ENCODE data around the gene IGFBP5.

IGFBP5 gene

GRCh38 chr2:216676630-216677029 lies 18.7 kb downstream of the IGFBP5 start:
- DNase-seq (no peak), ATAC-seq (replicated peaks) (no peak)
- H3K4me1 Mint-ChIP-seq (ENCODE audit: low read depth in 2 of 2), result no peaks in the 10 kb centered on the region
- H3K27me3 Mint-ChIP-seq, result peaks cover 36 to 74% of the 10 kb centered on the region in 2 donors
- no peaks in the 10 kb centered on the region for H3K9me3 Mint-ChIP-seq
- H3K36me3 Mint-ChIP-seq (ENCODE audit: insufficient read depth), result peaks cover 6% of the 10 kb centered on the region
- H3K27ac Mint-ChIP-seq, result no peak overlapping the region
- H3K4me3 Mint-ChIP-seq, result no peak overlapping the region

DNA sequence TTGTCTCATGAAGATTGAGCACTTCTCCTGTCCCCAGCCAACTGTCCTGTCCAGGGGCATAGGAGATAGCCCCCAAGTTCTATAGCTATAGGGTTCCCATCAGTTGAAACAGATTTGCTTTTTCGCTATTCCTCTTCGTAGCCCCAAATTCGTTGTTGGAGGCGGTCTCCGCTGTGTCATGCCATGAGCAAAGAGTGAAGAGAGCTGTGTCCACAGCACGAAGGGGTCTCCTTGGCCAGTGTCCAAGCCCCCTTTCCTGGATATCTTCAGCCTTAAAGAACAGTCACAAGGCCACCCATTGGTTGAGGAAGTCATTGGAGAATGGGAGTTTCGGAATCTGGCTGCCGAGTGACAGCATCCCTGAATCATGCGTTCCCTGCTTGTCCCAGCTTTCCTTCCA lies 21.0 kb downstream of the IGFBP5 start:
- no peak overlapping the region for H3K27ac Mint-ChIP-seq
- DNase-seq (no peak), ATAC-seq (replicated peaks) (no peak)
- no peaks in the 10 kb centered on the region for H3K9me3 Mint-ChIP-seq
- H3K36me3 Mint-ChIP-seq (ENCODE audit: insufficient read depth), result peaks cover 3% of the 10 kb centered on the region
- H3K4me3 Mint-ChIP-seq, result no peak overlapping the region
- no peaks in the 10 kb centered on the region for H3K4me1 Mint-ChIP-seq (ENCODE audit: low read depth in 2 of 2)
- H3K27me3 Mint-ChIP-seq, result peaks cover 36 to 73% of the 10 kb centered on the region in 2 donors

- no peaks in the 10 kb centered on the region for H3K9me3 Mint-ChIP-seq
- peaks cover 3% of the 10 kb centered on the region for H3K36me3 Mint-ChIP-seq (ENCODE audit: insufficient read depth)
- no peak overlapping the region for H3K27ac Mint-ChIP-seq
- H3K27me3 Mint-ChIP-seq, result peaks cover 43 to 73% of the 10 kb centered on the region in 2 donors
- DNase-seq (no peak), ATAC-seq (replicated peaks) (no peak)
- no peak overlapping the region for H3K4me3 Mint-ChIP-seq
- no peaks in the 10 kb centered on the region for H3K4me1 Mint-ChIP-seq (ENCODE audit: low read depth in 2 of 2)
Observed at GRCh38 chr2:216673609-216674008, 21.7 kb downstream of the IGFBP5 start.

- no peak for DNase-seq
- no peak overlapping the region for H3K27ac Mint-ChIP-seq
- H3K36me3 Mint-ChIP-seq (ENCODE audit: insufficient read depth), result no peaks in the 10 kb centered on the region
- H3K9me3 Mint-ChIP-seq, result no peaks in the 10 kb centered on the region
- no peak for ATAC-seq (replicated peaks)
- H3K4me1 Mint-ChIP-seq (ENCODE audit: low read depth in 2 of 2), result no peaks in the 10 kb centered on the region
- H3K27me3 Mint-ChIP-seq, result peaks cover 49 to 75% of the 10 kb centered on the region in 2 donors
- no peak overlapping the region for H3K4me3 Mint-ChIP-seq
Observed at GRCh38 chr2:216673021-216673420, 22.3 kb downstream of the IGFBP5 start.

DNA sequence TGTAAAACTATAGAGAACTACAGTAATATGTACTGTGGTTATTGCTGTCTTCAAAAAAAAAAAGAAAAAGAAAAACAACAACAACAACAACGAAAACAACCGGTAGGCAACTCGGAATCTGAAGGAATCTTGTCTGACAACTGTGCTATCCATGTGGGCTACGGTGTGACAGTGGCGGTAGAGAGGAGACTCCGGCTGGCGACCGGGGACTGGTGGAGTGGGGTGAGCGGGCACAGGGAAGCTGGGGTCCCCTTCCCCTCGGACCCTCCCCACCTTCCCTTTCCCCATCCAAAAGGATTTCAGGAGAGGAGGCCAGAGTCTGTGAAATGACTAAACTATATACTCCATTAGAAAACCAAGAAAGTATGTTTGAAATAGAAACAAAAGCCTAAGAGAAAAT lies 22.9 kb downstream of the IGFBP5 start:
- Mint-ChIP-seq H3K36me3 (ENCODE audit: insufficient read depth) (no peaks in the 10 kb centered on the region), H3K9me3 (no peaks in the 10 kb centered on the region), H3K4me1 (ENCODE audit: low read depth in 2 of 2) (no peaks in the 10 kb centered on the region), H3K27ac (no peak overlapping the region), H3K4me3 (no peak overlapping the region), H3K27me3 (peaks cover 49 to 78% of the 10 kb centered on the region in 2 donors)
- DNase-seq (no peak), ATAC-seq (replicated peaks) (no peak)

- DNase-seq (no peak), ATAC-seq (replicated peaks) (no peak)
- no peaks in the 10 kb centered on the region for H3K4me1 Mint-ChIP-seq (ENCODE audit: low read depth in 2 of 2)
- H3K36me3 Mint-ChIP-seq (ENCODE audit: insufficient read depth), result peaks cover under 1% of the 10 kb centered on the region
- no peak overlapping the region for H3K4me3 Mint-ChIP-seq
- H3K27me3 Mint-ChIP-seq, result peaks cover 49 to 77% of the 10 kb centered on the region in 2 donors
- H3K9me3 Mint-ChIP-seq, result no peaks in the 10 kb centered on the region
- H3K27ac Mint-ChIP-seq, result no peak overlapping the region
Observed at GRCh38 chr2:216671791-216672343, 23.5 kb downstream of the IGFBP5 start.

DNA sequence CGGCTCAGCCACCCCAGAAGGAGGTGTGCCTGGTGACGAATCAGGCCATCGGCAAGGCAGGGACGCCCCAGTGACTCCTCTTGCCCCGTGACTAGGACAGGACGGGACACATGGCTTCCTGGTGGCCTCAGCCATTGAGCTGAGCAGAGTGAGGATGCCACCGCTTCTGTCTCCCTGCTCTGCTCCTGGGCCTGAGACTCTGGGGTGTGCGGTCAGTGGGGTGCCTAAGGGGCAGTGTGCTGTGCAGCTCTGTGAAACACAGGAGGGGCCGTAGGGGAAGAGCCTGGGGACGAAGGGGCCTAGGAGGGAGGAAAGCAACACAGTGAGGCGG lies 24.3 kb downstream of the IGFBP5 start:
- Mint-ChIP-seq H3K27me3 (peaks cover 49 to 78% of the 10 kb centered on the region in 2 donors), H3K27ac (no peak overlapping the region), H3K36me3 (ENCODE audit: insufficient read depth) (peaks cover 2% of the 10 kb centered on the region), H3K4me3 (no peak overlapping the region), H3K9me3 (no peaks in the 10 kb centered on the region), H3K4me1 (ENCODE audit: low read depth in 2 of 2) (peaks cover 0 to 4% of the 10 kb centered on the region in 2 donors)
- DNase-seq, result no peak
- no peak for ATAC-seq (replicated peaks)

DNA sequence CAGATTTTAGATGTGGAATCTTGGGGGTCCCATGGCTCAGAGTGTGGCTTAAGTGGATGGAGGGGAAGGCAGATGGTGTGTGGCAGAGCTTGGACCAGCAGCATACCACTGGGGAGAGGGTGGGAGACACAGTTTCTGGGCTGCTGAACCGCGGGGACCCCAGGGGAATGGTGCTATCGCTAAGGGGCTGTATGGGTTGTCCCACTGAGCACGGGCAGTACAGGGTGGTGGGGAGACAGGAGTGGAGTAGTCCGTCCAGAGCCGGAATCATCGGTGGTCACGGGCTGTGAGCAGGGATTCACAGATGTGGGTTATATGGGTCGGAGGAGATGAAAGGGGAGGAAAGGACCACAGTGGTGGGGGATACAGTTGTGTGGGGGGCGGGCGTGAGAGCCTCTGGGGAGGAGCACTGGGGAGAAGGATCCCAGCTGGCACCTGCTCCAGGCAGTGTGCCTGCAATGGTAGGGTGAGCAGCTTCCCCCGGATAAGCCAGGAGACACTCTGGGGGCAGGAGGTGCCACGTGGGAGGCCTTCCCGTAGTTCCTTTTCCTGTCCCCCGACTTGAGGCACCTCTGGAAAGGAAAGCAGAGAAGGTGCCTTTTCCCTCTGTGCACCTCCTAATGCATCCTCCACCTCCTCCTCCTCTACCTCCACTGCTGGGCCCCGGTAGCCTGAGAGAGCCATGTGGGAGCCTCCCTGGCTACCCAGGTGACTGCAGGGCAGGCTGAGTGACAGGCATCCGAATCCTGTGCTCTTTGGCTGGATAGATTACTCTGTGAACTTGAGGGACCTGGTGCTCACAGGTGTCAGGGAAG lies 24.9 kb downstream of the IGFBP5 start:
- peaks cover 49 to 76% of the 10 kb centered on the region in 2 donors for H3K27me3 Mint-ChIP-seq
- no peak overlapping the region for H3K4me3 Mint-ChIP-seq
- H3K9me3 Mint-ChIP-seq, result no peaks in the 10 kb centered on the region
- ATAC-seq (replicated peaks) (no peak), DNase-seq (no peak)
- peaks cover 2% of the 10 kb centered on the region for H3K36me3 Mint-ChIP-seq (ENCODE audit: insufficient read depth)
- H3K4me1 Mint-ChIP-seq (ENCODE audit: low read depth in 2 of 2), result peaks cover 0 to 4% of the 10 kb centered on the region in 2 donors
- no peak overlapping the region for H3K27ac Mint-ChIP-seq

DNA sequence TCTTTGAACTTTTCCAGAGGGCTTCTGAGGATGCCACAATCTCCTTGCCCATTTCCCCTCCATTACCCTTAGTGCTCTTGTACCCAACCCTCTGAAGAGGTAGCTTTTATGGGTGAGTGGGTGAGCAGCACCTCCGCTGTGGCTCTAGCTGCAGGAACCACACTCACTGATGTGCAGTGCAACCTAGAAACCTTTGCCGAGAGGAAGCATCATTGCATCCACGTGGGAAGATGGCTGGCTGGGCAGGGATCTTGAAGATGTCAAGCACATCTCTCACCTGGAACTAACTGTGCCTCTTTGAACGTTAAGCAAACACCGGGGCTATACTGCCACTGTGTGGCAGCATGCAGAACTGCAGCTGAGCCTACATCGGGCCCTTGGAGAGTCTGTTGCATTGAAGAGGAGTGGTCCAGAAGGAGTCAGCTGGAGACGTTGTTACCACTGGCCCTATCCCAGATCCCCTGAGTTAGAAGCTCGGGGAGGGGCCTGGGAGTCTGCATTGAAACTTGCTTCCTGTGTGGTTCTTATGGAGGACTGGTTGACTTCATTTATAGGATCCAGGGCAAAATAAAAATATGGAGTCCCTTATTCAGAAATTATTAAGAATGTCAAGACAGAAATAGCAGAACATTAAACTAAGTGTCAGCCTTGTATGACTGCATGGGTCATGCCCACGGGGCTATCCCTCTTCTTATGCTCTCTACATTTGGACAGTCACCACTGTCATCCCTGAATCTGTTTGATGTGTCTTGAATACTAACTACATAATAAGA lies 28.7 kb downstream of the IGFBP5 start:
- H3K27me3 Mint-ChIP-seq, result peaks cover 38 to 53% of the 10 kb centered on the region in 2 donors
- no peak overlapping the region for H3K4me3 Mint-ChIP-seq
- peaks cover 0 to 4% of the 10 kb centered on the region in 2 donors for H3K4me1 Mint-ChIP-seq (ENCODE audit: low read depth in 2 of 2)
- peaks cover 2% of the 10 kb centered on the region for H3K36me3 Mint-ChIP-seq (ENCODE audit: insufficient read depth)
- ATAC-seq (replicated peaks) (peak; percentile 87), DNase-seq (peak; percentile 55 to 71 (median 64))
- no peak overlapping the region for H3K27ac Mint-ChIP-seq
- no peaks in the 10 kb centered on the region for H3K9me3 Mint-ChIP-seq

DNA sequence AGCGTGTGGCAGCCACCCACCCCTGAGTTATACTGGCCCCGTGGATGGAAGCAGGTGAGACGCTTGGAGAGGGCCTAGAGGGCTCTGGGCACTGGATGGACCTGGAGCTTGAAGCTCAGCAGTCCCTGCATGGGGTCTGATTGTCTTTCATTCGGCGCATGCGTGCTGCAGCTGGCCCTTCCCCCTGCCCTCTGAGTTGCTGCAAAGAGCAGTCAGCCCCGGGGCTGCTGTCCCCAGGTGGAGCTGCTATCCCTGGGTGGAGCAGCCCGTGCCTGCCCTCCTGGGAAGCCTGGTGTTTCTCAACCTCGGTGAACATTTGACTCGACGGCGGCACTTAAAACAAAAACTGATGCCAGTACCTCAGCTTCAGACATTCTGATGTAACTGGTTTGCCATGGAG lies 29.6 kb downstream of the IGFBP5 start:
- Mint-ChIP-seq H3K36me3 (ENCODE audit: insufficient read depth) (peaks cover 2% of the 10 kb centered on the region), H3K27ac (no peak overlapping the region), H3K27me3 (peaks cover 32 to 45% of the 10 kb centered on the region in 2 donors), H3K9me3 (no peaks in the 10 kb centered on the region), H3K4me3 (no peak overlapping the region), H3K4me1 (ENCODE audit: low read depth in 2 of 2) (peaks cover 0 to 4% of the 10 kb centered on the region in 2 donors)
- DNase-seq (no peak), ATAC-seq (replicated peaks) (no peak)

DNA sequence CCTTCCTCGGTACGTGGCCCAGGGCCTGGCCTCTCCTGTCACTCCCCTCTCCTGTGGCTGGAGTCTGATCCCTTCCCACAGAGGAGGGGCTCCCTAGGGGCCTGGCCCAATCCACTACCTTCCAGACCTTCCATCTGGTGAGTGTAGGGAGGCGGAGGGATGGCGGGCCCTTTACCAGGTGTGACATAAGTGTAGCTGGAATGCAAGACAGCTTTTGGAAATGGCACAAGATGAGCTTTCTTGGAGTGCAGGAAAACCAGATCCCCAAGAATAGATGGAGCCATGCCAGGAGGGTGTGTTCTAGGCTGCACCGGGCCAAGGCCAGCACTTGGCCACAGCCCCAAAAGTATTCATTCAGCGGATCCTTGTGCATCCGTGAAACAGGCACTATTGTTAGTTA lies 30.1 kb downstream of the IGFBP5 start:
- Mint-ChIP-seq H3K4me3 (no peak overlapping the region), H3K27ac (no peak overlapping the region), H3K4me1 (ENCODE audit: low read depth in 2 of 2) (peaks cover 0 to 4% of the 10 kb centered on the region in 2 donors), H3K27me3 (peaks cover 28 to 40% of the 10 kb centered on the region in 2 donors), H3K9me3 (no peaks in the 10 kb centered on the region), H3K36me3 (ENCODE audit: insufficient read depth) (peaks cover 2% of the 10 kb centered on the region)
- no peak for DNase-seq
- ATAC-seq (replicated peaks), result no peak

GRCh38 chr2:216664593-216665034 lies 30.7 kb downstream of the IGFBP5 start:
- Mint-ChIP-seq H3K27me3 (peaks cover 22 to 40% of the 10 kb centered on the region in 2 donors), H3K4me3 (no peak overlapping the region), H3K36me3 (ENCODE audit: insufficient read depth) (peaks cover 2% of the 10 kb centered on the region), H3K27ac (no peak overlapping the region), H3K9me3 (no peaks in the 10 kb centered on the region), H3K4me1 (ENCODE audit: low read depth in 2 of 2) (peaks cover 0 to 4% of the 10 kb centered on the region in 2 donors)
- ATAC-seq (replicated peaks), result no peak
- DNase-seq, result no peak

DNA sequence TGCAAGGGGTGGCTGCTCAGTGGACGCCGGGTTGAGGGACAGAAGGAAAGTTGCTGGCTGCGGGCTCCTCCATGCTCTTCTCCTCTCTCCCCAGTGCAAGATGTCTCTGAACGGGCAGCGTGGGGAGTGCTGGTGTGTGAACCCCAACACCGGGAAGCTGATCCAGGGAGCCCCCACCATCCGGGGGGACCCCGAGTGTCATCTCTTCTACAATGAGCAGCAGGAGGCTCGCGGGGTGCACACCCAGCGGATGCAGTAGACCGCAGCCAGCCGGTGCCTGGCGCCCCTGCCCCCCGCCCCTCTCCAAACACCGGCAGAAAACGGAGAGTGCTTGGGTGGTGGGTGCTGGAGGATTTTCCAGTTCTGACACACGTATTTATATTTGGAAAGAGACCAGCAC lies 31.5 kb downstream of the IGFBP5 start:
- Mint-ChIP-seq H3K4me3 (no peak overlapping the region), H3K9me3 (no peaks in the 10 kb centered on the region), H3K27me3 (peaks cover 18 to 40% of the 10 kb centered on the region in 2 donors), H3K27ac (no peak overlapping the region), H3K36me3 (ENCODE audit: insufficient read depth) (peaks cover 2% of the 10 kb centered on the region), H3K4me1 (ENCODE audit: low read depth in 2 of 2) (peaks cover 0 to 4% of the 10 kb centered on the region in 2 donors)
- DNase-seq, result no peak
- no peak for ATAC-seq (replicated peaks)
